GM12878 (cell line): ENCODE measurements around the gene SNX4. TPM values are rescaled to one million over a fixed set of nuclear protein-coding genes. Genes with fewer than 3 reads are reported as not detected.

Experiments used
- ATAC-seq: fragments of 200-7000 bp; cut with Tn5 transposase; 3 replicates; pipeline ENCODE4 v1.9.1; 2020; ENCODE audit warnings: mild to moderate bottlenecking, moderate library complexity
- BruUV-seq: library from RNA; stranded (reverse); fragments of 400-500 nt; replicated peaks from 2 replicates; lab custom pipeline; 2021; lab: Mats Ljungman, UMichigan
- CTCF ChIA-PET: fragments of 300-600 bp; sonication (Branson Sonifier 250); formaldehyde crosslinking; extraction: SDS; loops from one replicate; lab custom pipeline; 2021; ENCODE audit warnings: inconsistent platforms; lab: Yijun Ruan, JAX
- POLR2A ChIA-PET: fragments of 350-600 bp; formaldehyde crosslinking; extraction: SDS; loops from one replicate; lab custom pipeline; 2021; ENCODE audit warnings: inconsistent platforms; lab: Charles Lee
- RAD21 ChIA-PET: fragments of 300-600 bp; sonication (Branson Sonifier 250); formaldehyde crosslinking; loops from one replicate; lab custom pipeline; 2023; ENCODE audit warnings: antibody characterized with exemption; ENCODE audit not compliant: unreplicated experiment; lab: Charles Lee
- SMC1A ChIA-PET: fragments of 300-600 bp; sonication (Branson Sonifier 250); formaldehyde crosslinking; loops from one replicate; lab custom pipeline; 2023; ENCODE audit not compliant: unreplicated experiment, uncharacterized antibody; lab: Charles Lee
- DNase-seq: peaks from one replicate; pipeline ENCODE4 v3.0.0-alpha.2; 2011; ENCODE audit warnings: low read depth, low spot score
- FAIRE-seq: peaks from 3 replicates; lab custom pipeline; 2011; peaks lifted over from hg19 to GRCh38; lab: Jason Lieb, UNC
- H2AFZ ChIP-seq: 2 replicates; pipeline ENCODE4 v1.6.0; 2011; ENCODE audit warnings: low read depth, low read length, control low read depth; ENCODE audit not compliant: control insufficient read depth
- H3K27ac ChIP-seq: 2 replicates; pipeline ENCODE4 v1.5.1; 2011; ENCODE audit warnings: control low read depth; ENCODE audit not compliant: control insufficient read depth, insufficient read depth
- H3K27me3 ChIP-seq, 2 experiments: replicated peaks in 1 of 2; 2 replicates each; pipeline versions ENCODE4 v1.6.0 to v1.6.1; 2011; ENCODE audit warnings: low read length in 1 of 2; ENCODE audit not compliant: control insufficient read depth in 2 of 2, insufficient read depth in 2 of 2
- H3K36me3 ChIP-seq, 2 experiments: 2 replicates each; pipeline ENCODE4 v1.5.1; 2011; ENCODE audit warnings: low read length in 1 of 2; ENCODE audit not compliant: control insufficient read depth in 2 of 2, insufficient read depth in 2 of 2
- H3K4me1 ChIP-seq: 2 replicates; pipeline ENCODE4 v1.6.1; 2011; ENCODE audit warnings: mild to moderate bottlenecking, low read length, moderate library complexity, mixed read lengths; ENCODE audit not compliant: control insufficient read depth, insufficient read depth
- H3K4me2 ChIP-seq: 2 replicates; pipeline ENCODE4 v1.6.0; 2011; ENCODE audit warnings: control low read depth; ENCODE audit not compliant: control insufficient read depth, insufficient read depth
- H3K4me3 ChIP-seq: fragments of 200-600 bp; sonication (generic); 2 replicates; pipeline ENCODE4 v1.5.1; 2016
- H3K79me2 ChIP-seq: 2 replicates; pipeline ENCODE4 v1.6.0; 2011; ENCODE audit warnings: low read length; ENCODE audit not compliant: control insufficient read depth, insufficient read depth
- H3K9ac ChIP-seq: 2 replicates; pipeline ENCODE4 v1.8.0; 2011; ENCODE audit warnings: low read length, control low read depth, mixed read lengths; ENCODE audit not compliant: control insufficient read depth, insufficient read depth
- H3K9me3 ChIP-seq: replicated peaks from 3 replicates; pipeline ENCODE4 v1.5.1; 2011; ENCODE audit warnings: mild to moderate bottlenecking, low read length; ENCODE audit not compliant: control insufficient read depth, insufficient read depth
- H4K20me1 ChIP-seq: 2 replicates; pipeline ENCODE4 v1.6.0; 2011; ENCODE audit not compliant: control insufficient read depth, insufficient read depth
- ATF7 ChIP-seq: fragments of 450-650 bp; IDR thresholded peaks from 2 replicates; pipeline ENCODE4 v1.6.1; 2016; ENCODE audit warnings: low read depth, mild to moderate bottlenecking
- CBFB ChIP-seq: IDR thresholded peaks from 2 replicates; pipeline ENCODE4 v1.6.1; 2016; ENCODE audit warnings: antibody characterized with exemption, low read depth
- CHD1 ChIP-seq: IDR thresholded peaks from 2 replicates; pipeline ENCODE4 v1.6.1; 2012; ENCODE audit warnings: low read depth, low read length, improper control_type of control experiment
- DPF2 ChIP-seq: fragments of 450-650 bp; IDR thresholded peaks from 2 replicates; pipeline ENCODE4 v1.6.1; 2017; ENCODE audit warnings: mild to moderate bottlenecking
- EED ChIP-seq: sonication (generic); IDR thresholded peaks from 2 replicates; pipeline ENCODE4 v1.6.1; 2016; ENCODE audit warnings: antibody characterized with exemption, low read depth
- GATAD2B ChIP-seq: fragments of 450-650 bp; conservative IDR thresholded peaks from 2 replicates; pipeline ENCODE4 v1.6.1; 2017; ENCODE audit warnings: low read depth, mild to moderate bottlenecking, moderate library complexity
- IKZF1 ChIP-seq: fragments of 450-650 bp; conservative IDR thresholded peaks from 2 replicates; pipeline ENCODE4 v1.6.1; 2017; ENCODE audit warnings: antibody characterized with exemption, mild to moderate bottlenecking
- IKZF2 ChIP-seq, 2 experiments: fragments of 450-650 bp; IDR thresholded peaks; 2 replicates each; pipeline ENCODE4 v1.6.1; 2017; ENCODE audit warnings: mild to moderate bottlenecking in 2 of 2, moderate library complexity in 2 of 2
- KDM1A ChIP-seq: fragments of 200-600 bp; sonication (generic); IDR thresholded peaks from 2 replicates; pipeline ENCODE4 v1.6.1; 2016; ENCODE audit warnings: borderline replicate concordance
- MEF2A ChIP-seq: IDR thresholded peaks from 2 replicates; pipeline ENCODE4 v1.6.1; 2011; ENCODE audit warnings: low read depth, mild to moderate bottlenecking, low read length, moderate library complexity; ENCODE audit not compliant: insufficient read depth
- MTA2 ChIP-seq: fragments of 450-650 bp; IDR thresholded peaks from 2 replicates; pipeline ENCODE4 v1.6.1; 2016; ENCODE audit warnings: low read depth, mild to moderate bottlenecking, moderate library complexity
- MXI1 ChIP-seq: fragments of 150-350 bp; IDR thresholded peaks from 2 replicates; pipeline ENCODE4 v1.6.1; 2011; ENCODE audit warnings: low read depth, mild to moderate bottlenecking, inconsistent platforms, low read length, improper control_type of control experiment
- NFXL1 ChIP-seq: fragments of 450-650 bp; IDR thresholded peaks from 2 replicates; pipeline ENCODE4 v1.6.1; 2017; ENCODE audit warnings: antibody characterized with exemption, mild to moderate bottlenecking, borderline replicate concordance
- NR2C2 ChIP-seq: IDR thresholded peaks from 2 replicates; pipeline ENCODE4 v1.6.1; 2011; ENCODE audit warnings: borderline replicate concordance, low read depth; ENCODE audit not compliant: control insufficient read depth, insufficient read length
- POLR2AphosphoS2 ChIP-seq: IDR thresholded peaks from 2 replicates; pipeline ENCODE4 v1.6.1; 2011; ENCODE audit warnings: low read depth, mild to moderate bottlenecking, low read length, improper control_type of control experiment, moderate library complexity
- RUNX3 ChIP-seq: IDR thresholded peaks from 2 replicates; pipeline ENCODE4 v1.6.1; 2012; ENCODE audit warnings: low read length, inconsistent platforms
- SMAD1 ChIP-seq: fragments of 450-650 bp; IDR thresholded peaks from 2 replicates; pipeline ENCODE4 v1.6.1; 2018; ENCODE audit warnings: mild to moderate bottlenecking, low read depth; ENCODE audit not compliant: partially characterized antibody
- SMAD5 ChIP-seq: IDR thresholded peaks from 2 replicates; pipeline ENCODE4 v1.6.1; 2016; ENCODE audit warnings: antibody characterized with exemption, low read depth
- SMC3 ChIP-seq: IDR thresholded peaks from 2 replicates; pipeline ENCODE4 v1.6.1; 2011; ENCODE audit warnings: low read length, improper control_type of control experiment, borderline replicate concordance
- TCF12 ChIP-seq: IDR thresholded peaks from 2 replicates; pipeline ENCODE4 v1.6.1; 2011; ENCODE audit warnings: low read depth, mild to moderate bottlenecking, low read length
- ZNF207 ChIP-seq: fragments of 450-650 bp; IDR thresholded peaks from 2 replicates; pipeline ENCODE4 v1.6.1; 2014; ENCODE audit warnings: antibody characterized with exemption, mild to moderate bottlenecking, borderline replicate concordance
- ZNF274 ChIP-seq: IDR thresholded peaks from one replicate; pipeline ENCODE4 v1.8.0; 2011; ENCODE audit not compliant: insufficient read length, insufficient read depth
- ZZZ3 ChIP-seq: IDR thresholded peaks from 2 replicates; pipeline ENCODE4 v1.6.1; 2011; ENCODE audit warnings: low read depth; ENCODE audit not compliant: control insufficient read depth, insufficient read length
- WGBS: methylation state at CpG from one replicate; pipeline ENCODE4 v1.1.6; 2016; ENCODE audit warnings: low lambda C conversion rate; ENCODE audit not compliant: insufficient replicate concordance, insufficient coverage; ENCODE audit errors: missing lambda C conversion rate; 5-methylcytosine and 5-hydroxymethylcytosine counted together
- in situ Hi-C: fragments of 300-500 bp; cut with MboI; formaldehyde crosslinking; loops from 9 replicates; pipeline ENCODE4 v1.14.3; 2018; ENCODE audit warnings: mixed read lengths
- intact Hi-C: fragments of 100-400 bp; cut with micrococcal nuclease; formaldehyde crosslinking; loops from one replicate; pipeline ENCODE4 v1.14.2; 2022; ENCODE audit not compliant: unreplicated experiment
- polyA plus RNA-seq, 11 experiments: library from polyadenylated mRNA; depleted of rRNA in 4 of 11; unstranded in 6 of 11; stranded (reverse) in 5 of 11; fragments of >200 nt; fragmentation: Nextera tagmentation in 4 of 11; fragmentation: Illumina TruSeq in 1 of 11; extraction: Ambion mirVana in 4 of 11; extraction: Trizol in 1 of 11; gene quantifications; 1 replicate in 1 of 11; 2 replicates in 10 of 11; pipeline versions ENCODE4 v1.2.1 to v1.2.3, GENCODE V29; 2011 to 2016; ENCODE audit warnings: inconsistent platforms in 2 of 11, missing spikeins in 2 of 11, low read depth in 1 of 11
- total RNA-seq, 4 experiments: library from RNA; depleted of rRNA in 3 of 4; stranded (reverse); fragments of >200 nt in 3 of 4; fragmentation: Illumina TruSeq in 1 of 4; extraction: Trizol in 1 of 4; gene quantifications; 2 replicates each; pipeline versions ENCODE4 v1.2.1 to v1.2.3, GENCODE V29; 2013 to 2021
- TF ChIP-seq, protein P1 (sequence below): IDR thresholded peaks from 2 replicates; pipeline ENCODE4 v1.6.1; 2012; ENCODE audit warnings: low read depth, low read length, improper control_type of control experiment
- TF ChIP-seq, protein P2 (sequence below): IDR thresholded peaks from 2 replicates; pipeline ENCODE4 v1.6.1; 2012; ENCODE audit warnings: low read depth, low read length, improper control_type of control experiment
- TF ChIP-seq, protein P3 (sequence below): IDR thresholded peaks from 2 replicates; pipeline ENCODE4 v1.6.1; 2011; ENCODE audit warnings: mild to moderate bottlenecking, low read depth, low read length, moderate library complexity; ENCODE audit not compliant: insufficient replicate concordance

The SNX4 gene
- total and polyA plus RNA-seq, 10 of the 15 experiments (the other 5 are each of a cell fraction or from before 2014, with no cell fraction given) = 33.4 to 94.5 (median 60.5) TPM

DNA sequence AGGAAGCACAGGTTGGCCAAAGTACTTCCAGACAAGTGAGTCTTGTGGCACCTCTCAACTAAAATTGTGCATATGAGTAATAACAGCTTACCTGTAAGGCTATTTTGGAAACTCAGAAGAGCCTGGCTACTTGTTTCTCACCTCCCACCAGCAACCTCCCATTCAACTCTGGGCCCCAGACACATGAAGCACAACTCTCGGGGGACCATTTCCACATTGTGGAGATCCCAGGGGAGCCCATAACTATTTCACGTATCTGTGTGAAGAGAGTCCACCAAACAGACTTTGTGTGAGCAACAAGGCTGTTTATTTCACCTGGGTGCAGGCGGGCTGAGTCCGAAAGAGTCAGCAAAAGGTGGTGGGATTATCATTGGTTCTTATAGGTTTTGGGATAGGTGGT is 5.2 kb upstream of the SNX4 start:
- H3K9me3 ChIP-seq = no peaks in the 10 kb centered on the region
- intact Hi-C loops (no loop called here), in situ Hi-C loops (no loop called here)
- peaks cover 0 to 4% of the 10 kb centered on the region in 2 experiments; a peak in 1 of 4 replicates for H3K36me3 ChIP-seq
- H2AFZ ChIP-seq = no peak overlapping the region
- RAD21 ChIA-PET = interaction anchor here (1.0 to 1.4 kb wide), 2 partner anchors 13 to 60 kb away, joined by 3 to 4 read pairs; no protein-coding TSS in a partner anchor
- CTCF ChIA-PET = interaction anchor here (1.2 to 2.0 kb wide), 4 partner anchors 9 to 61 kb away, joined by 3 to 6 read pairs (median 4); no protein-coding TSS in a partner anchor
- H3K9ac ChIP-seq = no peak overlapping the region
- ATAC-seq (no peak), FAIRE-seq (no peak), DNase-seq (no peak)
- H3K4me2 ChIP-seq = no peak overlapping the region
- H4K20me1 ChIP-seq = no peaks in the 10 kb centered on the region
- POLR2A ChIA-PET = interaction anchor here (0.6 to 1.2 kb wide), 4 partner anchors 9 to 591 kb away, joined by 3 to 5 read pairs (median 3); partner anchors contain the start of gene MUC13
- H3K27ac ChIP-seq = no peak overlapping the region
- H3K79me2 ChIP-seq = peaks cover 4% of the 10 kb centered on the region
- no peaks in the 10 kb centered on the region for H3K27me3 ChIP-seq
- H3K4me3 ChIP-seq = no peak overlapping the region
- SMC1A ChIA-PET = interaction anchor here (0.9 to 1.5 kb wide), 3 partner anchors 9 to 50 kb away, joined by 6 read pairs; no protein-coding TSS in a partner anchor
- no peaks in the 10 kb centered on the region for H3K4me1 ChIP-seq
- WGBS = 24% methylated on average over 4 of the region's 4 CpGs
- BruUV-seq = no TSS peak
- TF ChIP-seq CBFB = no peak
- TF ChIP-seq, protein P1, sequence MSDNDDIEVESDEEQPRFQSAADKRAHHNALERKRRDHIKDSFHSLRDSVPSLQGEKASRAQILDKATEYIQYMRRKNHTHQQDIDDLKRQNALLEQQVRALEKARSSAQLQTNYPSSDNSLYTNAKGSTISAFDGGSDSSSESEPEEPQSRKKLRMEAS = no peak
- TF ChIP-seq GATAD2B = peak; percentile 41; the same call in 1 of the 2 replicates
- TF ChIP-seq KDM1A = no peak
- TF ChIP-seq CHD1 = no peak
- TF ChIP-seq, protein P2, sequence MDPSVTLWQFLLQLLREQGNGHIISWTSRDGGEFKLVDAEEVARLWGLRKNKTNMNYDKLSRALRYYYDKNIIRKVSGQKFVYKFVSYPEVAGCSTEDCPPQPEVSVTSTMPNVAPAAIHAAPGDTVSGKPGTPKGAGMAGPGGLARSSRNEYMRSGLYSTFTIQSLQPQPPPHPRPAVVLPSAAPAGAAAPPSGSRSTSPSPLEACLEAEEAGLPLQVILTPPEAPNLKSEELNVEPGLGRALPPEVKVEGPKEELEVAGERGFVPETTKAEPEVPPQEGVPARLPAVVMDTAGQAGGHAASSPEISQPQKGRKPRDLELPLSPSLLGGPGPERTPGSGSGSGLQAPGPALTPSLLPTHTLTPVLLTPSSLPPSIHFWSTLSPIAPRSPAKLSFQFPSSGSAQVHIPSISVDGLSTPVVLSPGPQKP = no peak
- no peak for TF ChIP-seq ZZZ3
- TF ChIP-seq IKZF2 (IDR thresholded peaks at IDR 0.05) = peak; percentile 43 to 50; a peak in 2 of 4 replicates
- no peak for TF ChIP-seq SMC3
- TF ChIP-seq TCF12 = no peak
- peak; percentile 47; the same call in 1 of the 2 replicates for TF ChIP-seq IKZF1
- no peak for TF ChIP-seq EED
- TF ChIP-seq NR2C2 = no peak
- TF ChIP-seq MEF2A = 0 out of 2 replicates have a peak, but pooled peaks have one; percentile 25
- TF ChIP-seq ZNF274 = no peak
- no peak for TF ChIP-seq POLR2AphosphoS2
- peak; percentile 30; the same call in 1 of the 2 replicates for TF ChIP-seq ATF7
- peak; percentile 29; the same call in 1 of the 2 replicates for TF ChIP-seq MTA2
- no peak for TF ChIP-seq RUNX3
- TF ChIP-seq SMAD1 = no peak
- TF ChIP-seq SMAD5 = no peak
- TF ChIP-seq ZNF207 = no peak
- TF ChIP-seq DPF2 = no peak
- TF ChIP-seq, protein P3, sequence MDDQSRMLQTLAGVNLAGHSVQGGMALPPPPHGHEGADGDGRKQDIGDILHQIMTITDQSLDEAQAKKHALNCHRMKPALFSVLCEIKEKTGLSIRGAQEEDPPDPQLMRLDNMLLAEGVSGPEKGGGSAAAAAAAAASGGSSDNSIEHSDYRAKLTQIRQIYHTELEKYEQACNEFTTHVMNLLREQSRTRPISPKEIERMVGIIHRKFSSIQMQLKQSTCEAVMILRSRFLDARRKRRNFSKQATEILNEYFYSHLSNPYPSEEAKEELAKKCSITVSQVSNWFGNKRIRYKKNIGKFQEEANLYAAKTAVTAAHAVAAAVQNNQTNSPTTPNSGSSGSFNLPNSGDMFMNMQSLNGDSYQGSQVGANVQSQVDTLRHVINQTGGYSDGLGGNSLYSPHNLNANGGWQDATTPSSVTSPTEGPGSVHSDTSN = no peak
- no peak for TF ChIP-seq MXI1
- no peak for TF ChIP-seq NFXL1
